Measurements from ENCODE around the gene IGF2BP3. TPM values are rescaled to one million over a fixed set of nuclear protein-coding genes. Genes with fewer than 3 reads are reported as not detected.

IGF2BP3 gene
- total and polyA plus RNA-seq, 12 donors: 0.03 to 67.4 (median 0.68) TPM; not detected in 3

DNA sequence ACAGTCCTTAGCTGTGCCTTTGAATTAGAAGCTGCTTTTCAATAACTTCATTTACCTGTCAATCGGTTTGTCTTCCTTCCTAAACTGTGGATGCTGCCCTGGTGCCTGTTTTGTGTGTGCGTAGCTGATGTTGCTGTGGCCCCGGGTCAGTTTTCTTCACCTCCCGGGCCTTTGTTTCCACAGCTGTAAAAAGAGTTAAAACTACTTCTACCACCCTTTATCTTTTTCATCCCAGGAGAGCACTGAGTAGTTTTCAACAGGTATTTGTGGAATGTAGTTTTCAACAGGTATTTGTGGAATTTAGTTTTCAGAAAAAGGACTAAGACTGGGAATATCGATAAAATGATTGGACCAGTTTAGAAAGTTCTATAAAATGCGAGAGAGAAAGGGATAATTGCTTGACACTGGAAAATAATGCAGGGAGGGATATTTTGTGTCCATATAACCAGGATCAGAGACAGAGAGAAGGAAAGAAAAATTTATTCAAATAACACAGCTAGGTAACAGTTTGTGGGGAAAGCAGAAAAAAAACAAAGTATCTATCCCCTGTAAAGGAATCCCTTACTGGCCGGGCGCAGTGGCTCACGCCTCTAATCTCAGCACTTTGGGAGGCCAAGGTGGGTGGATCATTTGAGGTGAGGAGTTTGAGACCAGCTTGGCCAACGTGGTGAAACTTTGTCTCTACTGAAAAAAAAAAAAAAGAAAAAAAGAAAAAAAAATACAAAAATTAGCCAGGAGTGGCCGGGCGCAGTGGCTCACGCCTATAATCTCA is 15.9 kb upstream of the IGF2BP3 start:
- WGBS, 4 donors: 82 to 85% (median 84%) methylated on average over 13 of the region's 13 CpGs
- no peak for DNase-seq
- no peak overlapping the region for H3K4me3 ChIP-seq
- H3K27me3 ChIP-seq: peaks cover 15% of the 10 kb centered on the region
- H3K27ac ChIP-seq: no peak overlapping the region
- no peaks in the 10 kb centered on the region for H3K4me1 ChIP-seq (replicated peaks in 1 of 2)
- TF ChIP-seq, protein P1, sequence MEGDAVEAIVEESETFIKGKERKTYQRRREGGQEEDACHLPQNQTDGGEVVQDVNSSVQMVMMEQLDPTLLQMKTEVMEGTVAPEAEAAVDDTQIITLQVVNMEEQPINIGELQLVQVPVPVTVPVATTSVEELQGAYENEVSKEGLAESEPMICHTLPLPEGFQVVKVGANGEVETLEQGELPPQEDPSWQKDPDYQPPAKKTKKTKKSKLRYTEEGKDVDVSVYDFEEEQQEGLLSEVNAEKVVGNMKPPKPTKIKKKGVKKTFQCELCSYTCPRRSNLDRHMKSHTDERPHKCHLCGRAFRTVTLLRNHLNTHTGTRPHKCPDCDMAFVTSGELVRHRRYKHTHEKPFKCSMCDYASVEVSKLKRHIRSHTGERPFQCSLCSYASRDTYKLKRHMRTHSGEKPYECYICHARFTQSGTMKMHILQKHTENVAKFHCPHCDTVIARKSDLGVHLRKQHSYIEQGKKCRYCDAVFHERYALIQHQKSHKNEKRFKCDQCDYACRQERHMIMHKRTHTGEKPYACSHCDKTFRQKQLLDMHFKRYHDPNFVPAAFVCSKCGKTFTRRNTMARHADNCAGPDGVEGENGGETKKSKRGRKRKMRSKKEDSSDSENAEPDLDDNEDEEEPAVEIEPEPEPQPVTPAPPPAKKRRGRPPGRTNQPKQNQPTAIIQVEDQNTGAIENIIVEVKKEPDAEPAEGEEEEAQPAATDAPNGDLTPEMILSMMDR (IDR thresholded peaks at IDR 0.05): no peak
- TF ChIP-seq POLR2A (IDR thresholded peaks at IDR 0.05): no peak
- intact Hi-C loops (cut with DNase I): no loop called here
- no peaks in the 10 kb centered on the region for H3K36me3 ChIP-seq (replicated peaks in 1 of 2)
- no peaks in the 10 kb centered on the region for H3K9me3 ChIP-seq (replicated peaks in 1 of 3)

DNA sequence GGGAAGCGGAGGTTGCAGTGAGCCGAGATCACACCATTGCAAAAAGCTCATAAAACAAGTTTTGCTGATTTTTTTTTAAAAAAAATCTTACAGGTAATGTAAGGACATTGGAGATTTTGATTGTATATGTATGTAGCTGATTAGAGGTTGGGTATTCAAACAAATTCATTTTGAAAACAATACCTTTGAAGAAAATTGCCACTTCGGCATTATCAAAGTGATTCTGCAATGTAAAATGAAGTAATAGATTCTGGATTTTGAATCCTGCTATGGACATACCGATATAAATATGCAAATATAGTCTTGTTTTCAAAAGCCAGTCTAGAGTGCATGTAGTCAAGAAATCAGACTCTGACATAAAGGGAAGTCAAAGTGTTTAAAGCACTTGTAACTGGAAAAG is 12.4 kb upstream of the IGF2BP3 start:
- Histone ChIP-seq H3K4me3 (no peak overlapping the region), H3K27ac (no peak overlapping the region), H3K36me3 (replicated peaks in 1 of 2) (no peaks in the 10 kb centered on the region), H3K27me3 (peaks cover 45% of the 10 kb centered on the region), H3K4me1 (replicated peaks in 1 of 2) (no peaks in the 10 kb centered on the region), H3K9me3 (replicated peaks in 1 of 3) (no peaks in the 10 kb centered on the region)
- no peak for DNase-seq
- intact Hi-C loops (cut with DNase I): no loop called here
- 90 to 97% (median 94%) methylated on average over 4 of the region's 4 CpGs for WGBS, 4 donors
- TF ChIP-seq, protein P1 (IDR thresholded peaks at IDR 0.05): no peak
- no peak for TF ChIP-seq POLR2A (IDR thresholded peaks at IDR 0.05)

DNA sequence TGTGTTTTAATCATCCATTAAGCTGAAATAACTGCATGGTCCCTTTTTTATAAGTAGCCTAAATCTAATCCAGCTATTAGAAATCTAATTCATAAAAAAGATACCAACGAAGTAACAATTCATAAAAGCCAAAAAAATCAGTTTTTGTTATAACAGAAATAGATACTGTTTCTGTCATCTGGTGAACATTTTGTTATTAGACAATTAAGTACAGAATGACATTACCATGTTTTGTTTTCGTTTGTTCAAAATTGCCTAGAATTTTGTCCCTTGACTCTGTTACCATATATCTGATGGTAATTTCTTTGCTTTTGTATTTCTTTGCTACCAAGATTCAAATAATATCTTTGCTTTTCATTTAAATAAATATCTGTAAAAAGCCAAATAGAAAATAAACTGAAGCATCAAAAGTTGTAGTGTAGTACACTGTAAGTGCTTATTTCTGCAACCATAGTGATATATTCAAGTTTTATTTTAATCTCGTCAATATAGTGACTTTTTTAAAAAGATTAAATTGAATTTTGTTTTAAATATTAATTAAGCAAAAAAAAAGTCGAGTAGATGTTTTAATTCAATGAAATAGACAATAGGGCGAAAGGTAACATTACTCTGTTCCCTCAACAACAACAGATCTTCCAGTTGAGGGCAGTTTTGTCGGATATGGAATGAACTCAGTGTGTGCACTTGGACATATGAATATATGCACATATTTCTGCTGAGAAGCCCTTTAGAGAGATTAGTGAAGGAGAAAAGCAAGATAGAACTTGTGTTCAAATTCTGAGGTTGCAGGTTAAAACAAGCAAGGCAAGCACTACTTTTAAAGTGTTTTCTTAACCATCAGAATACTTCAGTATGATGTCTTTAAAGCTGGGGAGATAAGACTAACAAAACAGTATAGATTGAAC is 7.9 kb upstream of the IGF2BP3 start:
- no peak for TF ChIP-seq POLR2A (IDR thresholded peaks at IDR 0.05)
- TF ChIP-seq, protein P1 (IDR thresholded peaks at IDR 0.05): no peak
- H3K27ac ChIP-seq: no peak overlapping the region
- H3K9me3 ChIP-seq (replicated peaks in 1 of 3): no peaks in the 10 kb centered on the region
- no peaks in the 10 kb centered on the region for H3K36me3 ChIP-seq (replicated peaks in 1 of 2)
- WGBS, 4 donors: 70 to 82% (median 72%) methylated on average over 6 of the region's 6 CpGs
- H3K4me1 ChIP-seq (replicated peaks in 1 of 2): peaks cover 0 to 9% of the 10 kb centered on the region in 2 donors
- no peak overlapping the region for H3K4me3 ChIP-seq
- peaks cover 89% of the 10 kb centered on the region for H3K27me3 ChIP-seq
- DNase-seq: no peak
- intact Hi-C loops (cut with DNase I): no loop called here

DNA sequence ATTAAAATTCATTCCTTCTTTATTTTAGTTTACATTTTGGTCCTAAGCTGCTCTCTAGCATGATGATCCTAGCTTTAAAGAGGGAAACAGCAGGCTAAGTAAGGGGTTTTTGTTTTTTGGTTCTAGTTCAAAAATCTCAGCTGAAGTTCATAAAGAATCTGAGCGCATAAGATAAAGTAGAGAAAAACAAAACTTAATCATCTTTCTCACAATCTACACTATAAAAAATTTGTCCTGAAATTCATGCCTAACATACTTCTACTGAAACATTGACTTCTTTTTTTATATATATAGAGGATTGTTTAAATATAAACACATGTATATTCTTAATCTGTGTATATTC is 6.8 kb upstream of the IGF2BP3 start:
- H3K36me3 ChIP-seq (replicated peaks in 1 of 2): no peaks in the 10 kb centered on the region
- H3K27me3 ChIP-seq: peaks cover 94% of the 10 kb centered on the region

More for the DNA sequence above, 6.8 kb upstream of the IGF2BP3 start:
- WGBS, 4 donors: 84 to 91% (median 87%) methylated on average over 1 of the region's 1 CpG
- Histone ChIP-seq H3K4me1 (replicated peaks in 1 of 2) (peaks cover 0 to 9% of the 10 kb centered on the region in 2 donors), H3K9me3 (replicated peaks in 1 of 3) (no peaks in the 10 kb centered on the region), H3K4me3 (no peak overlapping the region), H3K27ac (no peak overlapping the region)
- no peak for TF ChIP-seq POLR2A (IDR thresholded peaks at IDR 0.05)
- TF ChIP-seq, protein P1 (IDR thresholded peaks at IDR 0.05): no peak
- DNase-seq: no peak
- intact Hi-C loops (cut with DNase I): no loop called here
